HepG2 (cell line): ENCODE data around the gene TMEM233. TPM values are rescaled to one million over a fixed set of nuclear protein-coding genes. Genes with fewer than 3 reads are reported as not detected.
A peak's percentile ranks its signal among the peaks of the same experiment; 100 is the strongest.

Source experiments
- ATF7-NPFF ChIP-seq: sonication (generic); formaldehyde crosslinking; IDR thresholded peaks from 2 replicates; pipeline ENCODE4 v1.8.1; 2023; ENCODE audit warnings: mild to moderate bottlenecking, low read depth, missing genetic modification reagents, moderate library complexity
- BCL6 ChIP-seq: IDR thresholded peaks from 2 replicates; pipeline ENCODE4 v1.6.1; 2016; ENCODE audit warnings: missing genetic modification reagents, missing compliant biosample characterization
- CREB1 ChIP-seq, 2 experiments: fragments of 450-650 bp in 1 of 2; IDR thresholded peaks; 2 replicates each; pipeline ENCODE4 v1.6.1; 2016 to 2017; ENCODE audit warnings: control low read depth in 1 of 2, mild to moderate bottlenecking in 1 of 2, missing compliant biosample characterization in 1 of 2, missing genetic modification characterization in 1 of 2
- EHMT2 ChIP-seq: fragments of 200-600 bp; sonication (generic); IDR thresholded peaks from 2 replicates; pipeline ENCODE4 v1.7.0; 2017; ENCODE audit warnings: antibody characterized with exemption, low read depth, low read length, borderline replicate concordance
- FOXK2 ChIP-seq: fragments of 450-650 bp; IDR thresholded peaks from 2 replicates; pipeline ENCODE4 v1.6.1; 2016
- IKZF5 ChIP-seq: IDR thresholded peaks from 2 replicates; pipeline ENCODE4 v1.6.1; 2018; ENCODE audit warnings: missing genetic modification reagents, mild to moderate bottlenecking, missing compliant biosample characterization
- KAT8 ChIP-seq: IDR thresholded peaks from 2 replicates; pipeline ENCODE4 v1.6.1; 2016; ENCODE audit warnings: missing genetic modification reagents, missing compliant biosample characterization
- KLF16 ChIP-seq, 2 experiments: sonication (generic) in 1 of 2; formaldehyde crosslinking in 1 of 2; IDR thresholded peaks; 2 replicates each; pipeline versions ENCODE4 v1.6.1 to v1.8.0; 2016 to 2023; ENCODE audit warnings: missing genetic modification reagents in 2 of 2, missing compliant biosample characterization in 1 of 2
- PAWR ChIP-seq: sonication (generic); formaldehyde crosslinking; IDR thresholded peaks from 2 replicates; pipeline ENCODE4 v1.4.0; 2020; ENCODE audit warnings: missing genetic modification reagents, mild to moderate bottlenecking, borderline replicate concordance
- PCBP2 ChIP-seq: fragments of 200-400 bp; formaldehyde crosslinking; optimal IDR thresholded peaks from 2 replicates; pipeline ENCODE3; 2018; ENCODE audit warnings: low read length, low read depth; ENCODE audit not compliant: poor library complexity, severe bottlenecking
- POGZ ChIP-seq: sonication (generic); formaldehyde crosslinking; IDR thresholded peaks from 2 replicates; pipeline ENCODE4 v1.4.0; 2020; ENCODE audit warnings: mild to moderate bottlenecking, missing genetic modification reagents
- TAF1 ChIP-seq: sonication (generic); formaldehyde crosslinking; IDR thresholded peaks from 2 replicates; pipeline ENCODE4 v1.4.0; 2020; ENCODE audit warnings: missing genetic modification reagents
- THAP9 ChIP-seq: sonication (generic); formaldehyde crosslinking; IDR thresholded peaks from 2 replicates; pipeline ENCODE4; 2020; ENCODE audit warnings: missing genetic modification reagents, mild to moderate bottlenecking, borderline replicate concordance
- XBP1 ChIP-seq: sonication (generic); formaldehyde crosslinking; IDR thresholded peaks from 2 replicates; pipeline ENCODE4 v1.5.0; 2020; ENCODE audit warnings: missing genetic modification reagents
- ZBTB20 ChIP-seq: sonication (generic); formaldehyde crosslinking; IDR thresholded peaks from 2 replicates; pipeline ENCODE4 v1.8.1; 2023; ENCODE audit warnings: missing genetic modification reagents, low read depth, mild to moderate bottlenecking, borderline replicate concordance
- ZFP37 ChIP-seq: sonication (generic); formaldehyde crosslinking; IDR thresholded peaks from 2 replicates; pipeline ENCODE4 v1.4.0; 2020; ENCODE audit warnings: missing genetic modification reagents, borderline replicate concordance
- ZNF704 ChIP-seq: sonication (generic); formaldehyde crosslinking; IDR thresholded peaks from 2 replicates; pipeline ENCODE4 v1.8.1; 2023; ENCODE audit warnings: mild to moderate bottlenecking, inconsistent platforms, moderate library complexity, missing genetic modification reagents, borderline replicate concordance
- ZNF772 ChIP-seq: sonication (generic); formaldehyde crosslinking; IDR thresholded peaks from 2 replicates; pipeline ENCODE4 v1.5.0; 2020; ENCODE audit warnings: mild to moderate bottlenecking, missing genetic modification reagents
- ZNF790 ChIP-seq: sonication (generic); formaldehyde crosslinking; IDR thresholded peaks from 2 replicates; pipeline ENCODE4 v1.8.0; 2022; ENCODE audit warnings: missing genetic modification reagents, mild to moderate bottlenecking, borderline replicate concordance
- ZNF850 ChIP-seq: sonication (generic); formaldehyde crosslinking; conservative IDR thresholded peaks from 2 replicates; pipeline ENCODE4 v1.9.0; 2021; ENCODE audit warnings: mild to moderate bottlenecking, missing genetic modification reagents
- polyA plus RNA-seq, 8 experiments: library from polyadenylated mRNA; depleted of rRNA in 3 of 8; stranded (reverse) in 7 of 8; unstranded in 1 of 8; fragments of >200 nt; fragmentation: Illumina TruSeq in 4 of 8; extraction: Trizol in 4 of 8; gene quantifications; 2 replicates each; pipeline versions ENCODE4 v1.2.1 to v1.2.3, GENCODE V29; 2011 to 2016; ENCODE audit warnings: low read depth in 4 of 8, missing spikeins in 1 of 8, mixed read lengths in 1 of 8; ENCODE audit not compliant: insufficient read depth in 1 of 8
- total RNA-seq, 5 experiments: library from RNA; depleted of rRNA; stranded (reverse); fragments of >200 nt; fragmentation: Illumina TruSeq; extraction: Trizol; gene quantifications; 2 replicates each; pipeline ENCODE4 v1.2.3, GENCODE V29; 2016; ENCODE audit warnings: low read depth in 1 of 5
- TF ChIP-seq, protein P1 (sequence below): sonication (generic); formaldehyde crosslinking; IDR thresholded peaks from 2 replicates; pipeline ENCODE4 v1.8.0; 2022; ENCODE audit warnings: missing genetic modification reagents, low read depth, mild to moderate bottlenecking, borderline replicate concordance
- TF ChIP-seq, protein P2 (sequence below): sonication (generic); formaldehyde crosslinking; IDR thresholded peaks from 2 replicates; pipeline ENCODE4 v1.5.0; 2020; ENCODE audit warnings: mild to moderate bottlenecking, missing genetic modification reagents

TMEM233 gene
- total and polyA plus RNA-seq, 2 of the 13 experiments (the other 11 are each of a cell fraction or from before 2014, with no cell fraction given), result 0.03 TPM; not detected in 1

DNA sequence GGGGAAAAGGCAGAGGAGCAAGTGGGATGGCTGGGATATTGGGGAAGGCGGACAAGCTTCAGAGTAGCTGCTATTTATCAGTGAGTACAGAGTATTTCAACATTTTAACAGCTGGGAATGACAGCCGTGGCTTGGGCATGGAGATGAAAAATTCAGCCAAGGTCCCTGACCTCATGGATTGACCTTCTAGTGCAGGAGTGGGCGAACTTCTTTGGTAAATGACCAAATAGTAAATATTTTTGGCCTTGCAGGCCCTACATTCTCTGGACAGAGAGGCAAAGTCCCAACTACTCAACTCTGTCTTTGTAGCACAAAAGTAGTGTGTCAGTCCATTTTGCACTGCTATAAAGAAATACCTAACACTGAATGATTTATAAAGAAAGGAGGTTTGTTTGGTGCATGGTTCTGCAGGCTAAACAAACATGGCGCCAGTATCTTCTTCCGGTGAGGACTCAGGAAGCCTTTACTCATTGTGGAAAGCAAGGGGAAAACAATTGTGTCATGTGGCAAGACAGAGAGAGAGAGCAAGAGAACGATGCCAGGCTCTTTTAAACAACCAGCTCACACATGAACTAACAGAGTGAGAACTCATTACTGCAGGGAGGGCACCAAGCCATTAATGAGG lies 33.6 kb downstream of the TMEM233 start (continued):
- TF ChIP-seq CREB1 (IDR thresholded peaks at IDR 0.05) (no peak), CREB1 (CRISPR knock-in tag; IDR thresholded peaks at IDR 0.05) (no peak), ZNF772 (CRISPR knock-in tag) (no peak), ZNF790 (no peak), PCBP2 (no peak), ZFP37 (CRISPR knock-in tag) (no peak), TAF1 (no peak), IKZF5 (CRISPR knock-in tag) (no peak), PAWR (CRISPR knock-in tag) (no peak), ZBTB20 (CRISPR knock-in tag) (no peak), FOXK2 (no peak), THAP9 (CRISPR knock-in tag) (no peak), KAT8 (no peak), XBP1 (CRISPR knock-in tag) (no peak), POGZ (CRISPR knock-in tag) (no peak), ZNF850 (CRISPR knock-in tag) (no peak), EHMT2 (peak; percentile 53; the same call in 1 of the 2 replicates), BCL6 (CRISPR knock-in tag) (no peak), ATF7-NPFF (CRISPR knock-in tag) (no peak), KLF16 (CRISPR knock-in tag; IDR thresholded peaks at IDR 0.05) (no peak), ZNF704 (no peak)
- TF ChIP-seq, protein P1, sequence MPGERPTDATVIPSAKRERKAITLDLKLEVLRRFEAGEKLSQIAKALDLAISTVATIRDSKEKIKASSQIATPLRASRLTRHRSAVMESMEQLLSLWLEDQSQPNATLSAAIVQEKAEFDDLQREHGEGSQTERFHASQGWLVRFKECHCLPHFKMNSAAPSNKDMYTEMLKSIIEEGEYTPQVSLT, result no peak
- TF ChIP-seq, protein P2, sequence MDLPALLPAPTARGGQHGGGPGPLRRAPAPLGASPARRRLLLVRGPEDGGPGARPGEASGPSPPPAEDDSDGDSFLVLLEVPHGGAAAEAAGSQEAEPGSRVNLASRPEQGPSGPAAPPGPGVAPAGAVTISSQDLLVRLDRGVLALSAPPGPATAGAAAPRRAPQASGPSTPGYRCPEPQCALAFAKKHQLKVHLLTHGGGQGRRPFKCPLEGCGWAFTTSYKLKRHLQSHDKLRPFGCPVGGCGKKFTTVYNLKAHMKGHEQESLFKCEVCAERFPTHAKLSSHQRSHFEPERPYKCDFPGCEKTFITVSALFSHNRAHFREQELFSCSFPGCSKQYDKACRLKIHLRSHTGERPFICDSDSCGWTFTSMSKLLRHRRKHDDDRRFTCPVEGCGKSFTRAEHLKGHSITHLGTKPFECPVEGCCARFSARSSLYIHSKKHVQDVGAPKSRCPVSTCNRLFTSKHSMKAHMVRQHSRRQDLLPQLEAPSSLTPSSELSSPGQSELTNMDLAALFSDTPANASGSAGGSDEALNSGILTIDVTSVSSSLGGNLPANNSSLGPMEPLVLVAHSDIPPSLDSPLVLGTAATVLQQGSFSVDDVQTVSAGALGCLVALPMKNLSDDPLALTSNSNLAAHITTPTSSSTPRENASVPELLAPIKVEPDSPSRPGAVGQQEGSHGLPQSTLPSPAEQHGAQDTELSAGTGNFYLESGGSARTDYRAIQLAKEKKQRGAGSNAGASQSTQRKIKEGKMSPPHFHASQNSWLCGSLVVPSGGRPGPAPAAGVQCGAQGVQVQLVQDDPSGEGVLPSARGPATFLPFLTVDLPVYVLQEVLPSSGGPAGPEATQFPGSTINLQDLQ, result no peak
